KMS-11 (cell line): Measurements from ENCODE around the gene VPS13A.
"Not testable (repeated sequence)": the region's sequence is repeated elsewhere in the genome, so short reads cannot be mapped to it uniquely, and the experiment has no call there.

ENCODE experiments used
- H2AFZ ChIP-seq: fragments of 200-600 bp; sonication (generic); 2 replicates; pipeline ENCODE4 v1.6.1; 2016; ENCODE audit warnings: antibody characterized with exemption, mixed run types, low read depth
- H3K27ac ChIP-seq: fragments of 200-600 bp; sonication (generic); 2 replicates; pipeline ENCODE4 v1.6.1; 2016; ENCODE audit warnings: mild to moderate bottlenecking, mixed run types
- H3K27me3 ChIP-seq: fragments of 200-600 bp; sonication (generic); 2 replicates; pipeline ENCODE4 v1.6.1; 2017; ENCODE audit warnings: mild to moderate bottlenecking, low read depth, mixed run types, moderate library complexity; ENCODE audit not compliant: insufficient read depth
- H3K36me3 ChIP-seq: fragments of 200-600 bp; sonication (generic); 2 replicates; pipeline ENCODE4 v1.6.1; 2017; ENCODE audit warnings: mild to moderate bottlenecking, mixed run types; ENCODE audit not compliant: insufficient read depth
- H3K4me1 ChIP-seq: fragments of 200-600 bp; sonication (generic); 2 replicates; pipeline ENCODE4 v1.6.1; 2016; ENCODE audit warnings: mild to moderate bottlenecking, low read depth, mixed run types; ENCODE audit not compliant: poor library complexity, severe bottlenecking
- H3K4me2 ChIP-seq: fragments of 200-600 bp; sonication (generic); 2 replicates; pipeline ENCODE4 v1.7.0; 2016; ENCODE audit warnings: mild to moderate bottlenecking, mixed run types
- H3K4me3 ChIP-seq: fragments of 200-600 bp; sonication (generic); IDR thresholded peaks from 2 replicates; pipeline ENCODE4 v1.6.1; 2017; ENCODE audit warnings: low read depth, low read length, mixed read lengths; ENCODE audit not compliant: insufficient read depth
- H3K79me2 ChIP-seq: fragments of 200-600 bp; sonication (generic); 2 replicates; pipeline ENCODE4 v1.6.1; 2016; ENCODE audit warnings: low read depth, mixed run types; ENCODE audit not compliant: insufficient read depth
- H3K9ac ChIP-seq: fragments of 200-600 bp; sonication (generic); 2 replicates; pipeline ENCODE4 v1.6.1; 2016; ENCODE audit warnings: mild to moderate bottlenecking, mixed run types
- H4K20me1 ChIP-seq: fragments of 200-600 bp; sonication (generic); 2 replicates; pipeline ENCODE4 v1.6.1; 2016; ENCODE audit warnings: mild to moderate bottlenecking, mixed run types; ENCODE audit not compliant: insufficient read depth
- CTCF ChIP-seq: fragments of 200-600 bp; sonication (generic); conservative IDR thresholded peaks from 2 replicates; pipeline ENCODE4 v1.6.1; 2017; ENCODE audit warnings: low read depth, mild to moderate bottlenecking, antibody characterized with exemption, low read length, moderate library complexity, mixed read lengths

Gene VPS13A

GRCh38 chr9:77384406-77384805 lies 207.1 kb downstream of the VPS13A start:
- Histone ChIP-seq H3K4me1 (no peaks in the 10 kb centered on the region), H3K9ac (no peak overlapping the region), H2AFZ (no peak overlapping the region), H3K4me3 (no peak overlapping the region), H3K27me3 (no peaks in the 10 kb centered on the region), H3K36me3 (no peaks in the 10 kb centered on the region), H3K4me2 (no peak overlapping the region), H3K27ac (no peak overlapping the region), H4K20me1 (no peaks in the 10 kb centered on the region), H3K79me2 (no peaks in the 10 kb centered on the region)
- TF ChIP-seq CTCF = no peak

GRCh38 chr9:77386187-77386586 lies 208.9 kb downstream of the VPS13A start:
- H3K27ac ChIP-seq = no peak overlapping the region
- no peak overlapping the region for H3K9ac ChIP-seq
- no peak overlapping the region for H2AFZ ChIP-seq
- no peaks in the 10 kb centered on the region for H3K79me2 ChIP-seq
- TF ChIP-seq CTCF = no peak
- no peaks in the 10 kb centered on the region for H3K36me3 ChIP-seq
- no peak overlapping the region for H3K4me3 ChIP-seq
- H3K27me3 ChIP-seq = no peaks in the 10 kb centered on the region
- H3K4me2 ChIP-seq = no peak overlapping the region
- H4K20me1 ChIP-seq = no peaks in the 10 kb centered on the region
- H3K4me1 ChIP-seq = no peaks in the 10 kb centered on the region

GRCh38 chr9:77391834-77392233 lies 214.5 kb downstream of the VPS13A start:
- H3K27me3 ChIP-seq = no peaks in the 10 kb centered on the region
- H3K27ac ChIP-seq = no peak overlapping the region
- TF ChIP-seq CTCF = no peak
- H4K20me1 ChIP-seq = no peaks in the 10 kb centered on the region
- H3K4me1 ChIP-seq = no peaks in the 10 kb centered on the region
- H3K9ac ChIP-seq = no peak overlapping the region
- no peak overlapping the region for H3K4me2 ChIP-seq
- no peaks in the 10 kb centered on the region for H3K79me2 ChIP-seq
- H2AFZ ChIP-seq = no peak overlapping the region
- no peaks in the 10 kb centered on the region for H3K36me3 ChIP-seq
- H3K4me3 ChIP-seq = no peak overlapping the region

- H3K4me1 ChIP-seq = no peaks in the 10 kb centered on the region
- H3K4me2 ChIP-seq = no peak overlapping the region
- TF ChIP-seq CTCF = no peak
- H3K4me3 ChIP-seq = no peak overlapping the region
- no peaks in the 10 kb centered on the region for H3K27me3 ChIP-seq
- H3K9ac ChIP-seq = no peak overlapping the region
- H3K36me3 ChIP-seq = no peaks in the 10 kb centered on the region
- no peaks in the 10 kb centered on the region for H4K20me1 ChIP-seq
- no peak overlapping the region for H3K27ac ChIP-seq
- no peak overlapping the region for H2AFZ ChIP-seq
- H3K79me2 ChIP-seq = no peaks in the 10 kb centered on the region
These were observed 215.0 kb downstream of the VPS13A start for GRCh38 chr9:77392328-77392727.

- not testable (repeated sequence) for H3K4me1 ChIP-seq, H2AFZ ChIP-seq, H3K79me2 ChIP-seq, H3K4me2 ChIP-seq, H3K36me3 ChIP-seq, H4K20me1 ChIP-seq, H3K27ac ChIP-seq, H3K27me3 ChIP-seq, H3K9ac ChIP-seq, H3K4me3 ChIP-seq
These were observed 221.2 kb downstream of the VPS13A start for GRCh38 chr9:77398581-77398980.
